Measurements from ENCODE around the gene CELF2. TPM values are rescaled to one million over a fixed set of nuclear protein-coding genes. Genes with fewer than 3 reads are reported as not detected.

CELF2 gene
- polyA plus RNA-seq: 160 and 185 TPM in 2 replicates

GRCh38 chr10:11017570-11018431, at the start of gene CELF2:
TSS of gene CELF2 (plus strand) at chr10:11017872. CDS start at chr10:11018090, 218 bp downstream.

All from Purkinje cell (primary cell).